A673 (cell line): ENCODE results near the gene LPP. TPM values are rescaled to one million over a fixed set of nuclear protein-coding genes. Genes with fewer than 3 reads are reported as not detected.

Experiments used
- BruUV-seq: library from RNA; stranded (reverse); fragments of 400-500 nt; replicated peaks from 2 replicates; lab custom pipeline; 2021; lab: Mats Ljungman, UMichigan
- CTCF ChIA-PET: fragments of 300-600 bp; sonication (Branson Sonifier 250); formaldehyde crosslinking; loops from one replicate; lab custom pipeline; 2022; ENCODE audit warnings: antibody characterized with exemption; lab: Charles Lee
- POLR2A ChIA-PET: fragments of 300-600 bp; sonication (Branson Sonifier 250); formaldehyde crosslinking; loops from one replicate; lab custom pipeline; 2022; ENCODE audit warnings: antibody characterized with exemption; ENCODE audit not compliant: low non-redundant PET; lab: Charles Lee
- DNase-seq: peaks from one replicate; pipeline ENCODE4 v3.0.0-alpha.2; 2015; ENCODE audit warnings: low spot score
- H3K27ac ChIP-seq: fragments of 200-600 bp; sonication (generic); 2 replicates; pipeline ENCODE4 v1.5.1; 2016; ENCODE audit warnings: mixed run types, low read depth, mild to moderate bottlenecking, mixed read lengths, antibody characterized with exemption, low read length; ENCODE audit not compliant: poor library complexity, severe bottlenecking
- H3K27me3 ChIP-seq: fragments of 200-600 bp; sonication (generic); replicated peaks from 2 replicates; pipeline ENCODE4 v1.6.1; 2017; ENCODE audit warnings: mixed run types, low read depth, mild to moderate bottlenecking, mixed read lengths, antibody characterized with exemption, low read length; ENCODE audit not compliant: insufficient read depth, poor library complexity
- H3K36me3 ChIP-seq: fragments of 200-600 bp; sonication (generic); 2 replicates; pipeline ENCODE4 v1.6.1; 2016; ENCODE audit warnings: mixed run types, mild to moderate bottlenecking, mixed read lengths, antibody characterized with exemption, low read length; ENCODE audit not compliant: insufficient read depth, poor library complexity, severe bottlenecking
- H3K4me1 ChIP-seq: fragments of 200-600 bp; sonication (generic); 2 replicates; pipeline ENCODE4 v1.6.1; 2017; ENCODE audit warnings: mixed run types, mild to moderate bottlenecking, mixed read lengths, antibody characterized with exemption, low read length; ENCODE audit not compliant: insufficient read depth, poor library complexity, severe bottlenecking
- H3K4me3 ChIP-seq: fragments of 200-600 bp; sonication (generic); 2 replicates; pipeline ENCODE4 v1.5.1; 2016; ENCODE audit warnings: low read depth, mixed run types, mild to moderate bottlenecking, mixed read lengths, low read length; ENCODE audit not compliant: poor library complexity, severe bottlenecking
- H3K9me3 ChIP-seq: fragments of 200-600 bp; sonication (generic); 2 replicates; pipeline ENCODE4 v1.6.1; 2016; ENCODE audit warnings: mixed run types, low read depth, mild to moderate bottlenecking, mixed read lengths, antibody characterized with exemption, low read length; ENCODE audit not compliant: poor library complexity, severe bottlenecking
- EZH2 ChIP-seq: fragments of 200-600 bp; sonication (generic); IDR thresholded peaks from 2 replicates; pipeline ENCODE4 v1.6.1; 2017; ENCODE audit warnings: borderline replicate concordance, low read depth, mild to moderate bottlenecking, mixed read lengths, antibody characterized with exemption, low read length; ENCODE audit not compliant: poor library complexity, severe bottlenecking
- intact Hi-C: fragments of 100-400 bp; cut with micrococcal nuclease; formaldehyde crosslinking; loops from one replicate; pipeline ENCODE4 v1.10.0; 2022; ENCODE audit not compliant: unreplicated experiment
- total RNA-seq: library from RNA; stranded (reverse); gene quantifications from 2 replicates; pipeline ENCODE4 v1.2.3, GENCODE V29; 2021
- TF ChIP-seq, protein P1 (sequence below): fragments of 300-800, 200-600 bp; sonication (generic); conservative IDR thresholded peaks from 2 replicates; pipeline ENCODE4 v1.5.1; 2017; ENCODE audit warnings: low read depth, mild to moderate bottlenecking, antibody characterized with exemption, low read length, moderate library complexity, mixed read lengths

Gene LPP
- total RNA-seq, 1 experiment from 2014 or later: 39.7 TPM

DNA sequence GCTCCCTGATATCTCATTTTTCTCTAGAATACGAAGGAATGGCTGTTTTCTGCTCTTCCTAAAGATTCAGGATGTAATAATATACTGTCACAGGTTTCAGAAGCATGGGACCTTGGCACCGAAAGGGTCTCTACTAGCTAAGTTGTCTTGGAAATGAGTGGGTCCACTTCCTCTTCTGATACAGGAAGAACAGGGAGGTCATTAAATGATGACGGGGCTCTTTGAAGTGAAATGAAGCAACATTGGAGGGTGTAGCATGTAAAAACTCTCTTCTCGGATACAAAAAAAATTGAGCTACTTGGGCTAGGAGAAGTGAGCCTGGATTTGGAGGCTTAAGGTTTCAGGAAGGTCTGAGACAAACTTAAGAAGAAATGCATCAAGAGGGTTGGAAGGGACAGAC is 668.0 kb downstream of the LPP start:
- CTCF ChIA-PET: no interaction called here
- no peak for TF ChIP-seq EZH2
- TF ChIP-seq, protein P1, sequence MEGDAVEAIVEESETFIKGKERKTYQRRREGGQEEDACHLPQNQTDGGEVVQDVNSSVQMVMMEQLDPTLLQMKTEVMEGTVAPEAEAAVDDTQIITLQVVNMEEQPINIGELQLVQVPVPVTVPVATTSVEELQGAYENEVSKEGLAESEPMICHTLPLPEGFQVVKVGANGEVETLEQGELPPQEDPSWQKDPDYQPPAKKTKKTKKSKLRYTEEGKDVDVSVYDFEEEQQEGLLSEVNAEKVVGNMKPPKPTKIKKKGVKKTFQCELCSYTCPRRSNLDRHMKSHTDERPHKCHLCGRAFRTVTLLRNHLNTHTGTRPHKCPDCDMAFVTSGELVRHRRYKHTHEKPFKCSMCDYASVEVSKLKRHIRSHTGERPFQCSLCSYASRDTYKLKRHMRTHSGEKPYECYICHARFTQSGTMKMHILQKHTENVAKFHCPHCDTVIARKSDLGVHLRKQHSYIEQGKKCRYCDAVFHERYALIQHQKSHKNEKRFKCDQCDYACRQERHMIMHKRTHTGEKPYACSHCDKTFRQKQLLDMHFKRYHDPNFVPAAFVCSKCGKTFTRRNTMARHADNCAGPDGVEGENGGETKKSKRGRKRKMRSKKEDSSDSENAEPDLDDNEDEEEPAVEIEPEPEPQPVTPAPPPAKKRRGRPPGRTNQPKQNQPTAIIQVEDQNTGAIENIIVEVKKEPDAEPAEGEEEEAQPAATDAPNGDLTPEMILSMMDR: no peak
- Histone ChIP-seq H3K4me1 (peaks cover 46% of the 10 kb centered on the region), H3K27me3 (no peaks in the 10 kb centered on the region), H3K4me3 (no peak overlapping the region), H3K27ac (no peak overlapping the region), H3K9me3 (no peaks in the 10 kb centered on the region), H3K36me3 (no peaks in the 10 kb centered on the region)
- no TSS peak for BruUV-seq
- DNase-seq: no peak
- intact Hi-C loops: loop anchor here (10.0 kb wide), 1 partner anchor 1077 kb away; the partner anchor contains the start of gene BCL6
- POLR2A ChIA-PET: no interaction called here

DNA sequence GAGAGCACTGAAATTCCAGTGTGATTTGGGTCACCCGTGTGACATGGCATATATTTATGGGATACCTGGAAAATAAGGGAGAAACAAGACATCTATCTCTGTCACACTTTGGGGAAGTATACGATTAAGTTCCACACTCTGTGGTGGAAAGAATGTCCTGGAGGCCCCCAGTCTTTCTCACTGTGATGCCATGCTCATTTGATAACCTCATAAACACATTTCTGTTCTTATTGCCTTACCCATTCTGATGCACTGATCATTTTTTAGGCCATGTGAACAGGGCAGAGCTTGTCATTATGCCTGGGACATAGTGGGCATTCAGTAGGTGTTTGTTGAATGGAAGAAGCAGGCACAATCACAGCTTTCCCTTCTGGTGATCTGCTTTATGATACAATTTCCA is 668.5 kb downstream of the LPP start:
- no TSS peak for BruUV-seq
- no peak overlapping the region for H3K4me3 ChIP-seq
- peak overlapping the region; percentile 5 for H3K27ac ChIP-seq
- ChIA-PET POLR2A (no interaction called here), CTCF (no interaction called here)
- H3K27me3 ChIP-seq: no peaks in the 10 kb centered on the region
- no peak for DNase-seq
- no peaks in the 10 kb centered on the region for H3K36me3 ChIP-seq
- peaks cover 46% of the 10 kb centered on the region for H3K4me1 ChIP-seq
- H3K9me3 ChIP-seq: no peaks in the 10 kb centered on the region
- TF ChIP-seq EZH2: no peak
- TF ChIP-seq, protein P1: no peak
- intact Hi-C loops: loop anchor here (10.0 kb wide), 1 partner anchor 1078 kb away; the partner anchor contains the start of gene BCL6

DNA sequence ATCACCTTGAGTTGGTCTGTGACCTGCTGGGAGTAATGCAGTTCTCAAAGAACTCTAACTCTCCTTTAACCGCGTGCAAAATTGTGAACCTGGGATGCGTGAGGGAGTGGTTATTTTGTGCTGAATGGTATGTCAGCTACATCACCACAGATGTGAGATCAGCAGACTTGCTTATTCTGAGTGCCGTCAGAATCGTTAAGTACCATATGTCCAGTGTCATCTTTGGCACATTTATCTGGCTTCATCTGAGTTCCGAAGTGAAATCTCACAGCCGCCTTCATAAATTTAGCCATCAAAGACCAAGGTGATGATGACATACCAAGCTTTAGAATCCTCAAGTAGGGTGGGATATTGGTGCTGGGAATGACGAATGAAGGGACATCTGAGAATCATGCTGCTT is 670.6 kb downstream of the LPP start:
- intact Hi-C loops: loop anchor here (10.0 kb wide), 1 partner anchor 1080 kb away; the partner anchor contains the start of gene BCL6
- TF ChIP-seq, protein P1: no peak
- TF ChIP-seq EZH2: no peak
- CTCF ChIA-PET: no interaction called here
- DNase-seq: no peak
- Histone ChIP-seq H3K4me3 (no peak overlapping the region), H3K27ac (no peak overlapping the region), H3K4me1 (peaks cover 36% of the 10 kb centered on the region), H3K27me3 (no peaks in the 10 kb centered on the region), H3K9me3 (no peaks in the 10 kb centered on the region), H3K36me3 (no peaks in the 10 kb centered on the region)
- POLR2A ChIA-PET: interaction anchor here (0.6 kb wide), 1 partner anchor 97 kb away, joined by 3 read pairs; no protein-coding TSS in a partner anchor
- BruUV-seq: no TSS peak
